GM19452 (cell line): ENCODE data around the gene TSGA10.

Source experiments
- ATAC-seq: cut with Tn5 transposase; IDR thresholded peaks from one replicate; pipeline ENCODE4 v1.9.1; 2021; ENCODE audit not compliant: unreplicated experiment

Gene TSGA10

GRCh38 chr2:98948956-98949739 lies 205.6 kb downstream of the TSGA10 start:
- ATAC-seq: no peak

GRCh38 chr2:98947554-98947953 lies 207.2 kb downstream of the TSGA10 start:
- no peak for ATAC-seq
